Loucy (cell line): ENCODE data around the gene CIAPIN1.

Experiments used
- H2AFZ ChIP-seq: fragments of 200-600 bp; sonication (generic); 2 replicates; pipeline ENCODE4 v1.6.0; 2016; ENCODE audit warnings: antibody characterized with exemption, mild to moderate bottlenecking, low read length, moderate library complexity
- H3F3A ChIP-seq: fragments of 200-600 bp; 2 replicates; pipeline ENCODE4 v1.6.0; 2016; ENCODE audit warnings: antibody characterized with exemption, low read depth, mild to moderate bottlenecking
- H3K27me3 ChIP-seq: fragments of 200-600 bp; sonication (generic); 2 replicates; pipeline ENCODE4 v1.6.1; 2014; ENCODE audit warnings: low read length, mild to moderate bottlenecking; ENCODE audit not compliant: insufficient read depth, poor library complexity, severe bottlenecking
- H3K36me3 ChIP-seq: fragments of 200-600 bp; sonication (generic); 2 replicates; pipeline ENCODE4 v1.6.1; 2016; ENCODE audit warnings: low read length; ENCODE audit not compliant: insufficient read depth
- H3K4me1 ChIP-seq: fragments of 200-600 bp; sonication (generic); 2 replicates; pipeline ENCODE4 v1.5.1; 2014; ENCODE audit warnings: low read length, mild to moderate bottlenecking; ENCODE audit not compliant: insufficient read depth, poor library complexity, severe bottlenecking
- H3K4me2 ChIP-seq: fragments of 200-600 bp; sonication (generic); 2 replicates; pipeline ENCODE4 v1.6.0; 2014; ENCODE audit warnings: antibody characterized with exemption, low read length, low read depth, mild to moderate bottlenecking; ENCODE audit not compliant: poor library complexity, severe bottlenecking
- H3K4me3 ChIP-seq: fragments of 200-600 bp; sonication (generic); 2 replicates; pipeline ENCODE4 v1.5.1; 2014; ENCODE audit warnings: low read length, mild to moderate bottlenecking, mixed read lengths; ENCODE audit not compliant: poor library complexity, severe bottlenecking
- H3K79me2 ChIP-seq: fragments of 200-600 bp; sonication (generic); 2 replicates; pipeline ENCODE4 v1.6.1; 2014; ENCODE audit warnings: low read length; ENCODE audit not compliant: insufficient read depth
- H3K9ac ChIP-seq: fragments of 200-600 bp; sonication (generic); 2 replicates; pipeline ENCODE4 v1.6.0; 2014; ENCODE audit warnings: mild to moderate bottlenecking, low read depth, low read length, moderate library complexity; ENCODE audit not compliant: poor library complexity, severe bottlenecking
- H3K9me2 ChIP-seq: fragments of 200-600 bp; sonication (generic); replicated peaks from 2 replicates; pipeline ENCODE4 v1.6.1; 2016; ENCODE audit warnings: low read depth, low read length, mixed read lengths
- H3K9me3 ChIP-seq: fragments of 200-600 bp; sonication (generic); 2 replicates; pipeline ENCODE4 v1.6.1; 2014; ENCODE audit warnings: mild to moderate bottlenecking, antibody characterized with exemption, low read length, low read depth; ENCODE audit not compliant: insufficient read depth
- H4K20me1 ChIP-seq: fragments of 200-600 bp; sonication (generic); 2 replicates; pipeline ENCODE4 v1.6.0; 2014; ENCODE audit warnings: antibody characterized with exemption, low read length, mild to moderate bottlenecking; ENCODE audit not compliant: insufficient read depth, poor library complexity, severe bottlenecking
- CTCF ChIP-seq: fragments of 200-600 bp; sonication (generic); conservative IDR thresholded peaks from 2 replicates; pipeline ENCODE4 v1.5.1; 2014; ENCODE audit warnings: mild to moderate bottlenecking, antibody characterized with exemption, low read length
- EZH2phosphoT487 ChIP-seq: fragments of 200-600 bp; IDR thresholded peaks from 2 replicates; pipeline ENCODE4 v1.6.1; 2018; ENCODE audit warnings: antibody characterized with exemption, mild to moderate bottlenecking, moderate library complexity, borderline replicate concordance

Gene CIAPIN1

GRCh38 chr16:57395026-57395425 lies 52.2 kb downstream of the CIAPIN1 start:
- H4K20me1 ChIP-seq: no peaks in the 10 kb centered on the region
- no peaks in the 10 kb centered on the region for H3K9me3 ChIP-seq
- H3K4me1 ChIP-seq: no peaks in the 10 kb centered on the region
- no peak overlapping the region for H3K4me3 ChIP-seq
- no peak overlapping the region for H2AFZ ChIP-seq
- H3K4me2 ChIP-seq: no peak overlapping the region
- TF ChIP-seq CTCF (no peak), EZH2phosphoT487 (no peak)
- no peaks in the 10 kb centered on the region for H3F3A ChIP-seq
- H3K9me2 ChIP-seq: no peaks in the 10 kb centered on the region
- no peak overlapping the region for H3K9ac ChIP-seq
- H3K36me3 ChIP-seq: no peaks in the 10 kb centered on the region
- H3K79me2 ChIP-seq: no peaks in the 10 kb centered on the region
- H3K27me3 ChIP-seq: no peaks in the 10 kb centered on the region

- H3K27me3 ChIP-seq: no peaks in the 10 kb centered on the region
- TF ChIP-seq CTCF: no peak
- no peak overlapping the region for H2AFZ ChIP-seq
- no peaks in the 10 kb centered on the region for H3K9me2 ChIP-seq
- H4K20me1 ChIP-seq: no peaks in the 10 kb centered on the region
- H3F3A ChIP-seq: no peaks in the 10 kb centered on the region
- H3K36me3 ChIP-seq: no peaks in the 10 kb centered on the region
- no peaks in the 10 kb centered on the region for H3K4me1 ChIP-seq
- no peak overlapping the region for H3K4me3 ChIP-seq
- no peaks in the 10 kb centered on the region for H3K9me3 ChIP-seq
- H3K4me2 ChIP-seq: no peak overlapping the region
- H3K9ac ChIP-seq: no peak overlapping the region
- no peaks in the 10 kb centered on the region for H3K79me2 ChIP-seq
Observed at GRCh38 chr16:57394444-57394843, 52.7 kb downstream of the CIAPIN1 start.

GRCh38 chr16:57392694-57393093 lies 54.5 kb downstream of the CIAPIN1 start:
- no peaks in the 10 kb centered on the region for H3K4me1 ChIP-seq
- H3K27me3 ChIP-seq: no peaks in the 10 kb centered on the region
- H3K9me2 ChIP-seq: no peaks in the 10 kb centered on the region
- no peaks in the 10 kb centered on the region for H3K9me3 ChIP-seq
- H3F3A ChIP-seq: no peaks in the 10 kb centered on the region
- H3K4me3 ChIP-seq: no peak overlapping the region
- H3K36me3 ChIP-seq: no peaks in the 10 kb centered on the region
- no peaks in the 10 kb centered on the region for H4K20me1 ChIP-seq
- no peaks in the 10 kb centered on the region for H3K79me2 ChIP-seq
- no peak for TF ChIP-seq CTCF
- no peak for TF ChIP-seq EZH2phosphoT487
- no peak overlapping the region for H3K9ac ChIP-seq
- no peak overlapping the region for H3K4me2 ChIP-seq
- no peak overlapping the region for H2AFZ ChIP-seq
